GM21576 (cell line): ENCODE data around the gene OPRL1.
A peak's percentile ranks its signal among the peaks of the same experiment; 100 is the strongest.

Source experiments
- ATAC-seq: cut with Tn5 transposase; IDR thresholded peaks from one replicate; pipeline ENCODE4 v1.9.1; 2021; ENCODE audit warnings: mild to moderate bottlenecking, moderate library complexity; ENCODE audit not compliant: unreplicated experiment

OPRL1 gene

GRCh38 chr20:64101731-64102621 lies 22.1 kb downstream of the OPRL1 start:
- ATAC-seq = peak; percentile 49

DNA sequence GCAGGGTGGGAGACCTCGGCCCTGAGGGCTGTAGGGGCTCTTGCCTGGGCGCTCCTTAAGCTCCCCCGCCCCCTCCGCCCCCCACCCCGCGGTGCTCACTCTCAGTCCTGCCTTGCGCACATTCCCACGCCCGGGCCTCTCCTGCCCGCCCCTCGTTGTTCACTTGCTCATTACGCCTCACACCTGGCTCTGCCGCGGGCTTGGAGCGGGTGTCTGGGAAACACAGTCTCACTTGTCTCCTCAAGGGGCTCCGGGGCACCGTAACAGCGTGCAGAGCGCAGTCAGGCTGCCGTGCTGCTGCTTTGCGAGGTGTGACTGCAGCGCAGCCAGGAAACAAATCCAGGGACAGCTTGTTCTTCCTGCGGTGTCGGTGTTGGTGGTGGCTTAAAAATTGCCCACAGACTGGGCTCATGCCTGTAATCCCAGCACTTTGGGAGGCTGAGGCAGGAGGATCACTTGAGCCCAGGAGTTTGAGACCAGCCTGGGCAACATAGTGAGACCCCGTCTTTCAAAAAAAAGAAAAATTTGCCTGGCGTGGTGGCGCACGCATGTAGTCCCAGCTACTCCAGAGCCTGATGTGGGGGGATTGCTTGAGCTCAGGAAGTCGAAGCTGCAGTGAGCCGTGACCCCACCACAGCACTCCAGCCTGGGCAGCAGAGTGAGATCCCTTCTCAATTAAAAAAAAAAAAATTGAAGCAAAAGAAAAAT lies 22.9 kb downstream of the OPRL1 start:
- ATAC-seq = no peak

DNA sequence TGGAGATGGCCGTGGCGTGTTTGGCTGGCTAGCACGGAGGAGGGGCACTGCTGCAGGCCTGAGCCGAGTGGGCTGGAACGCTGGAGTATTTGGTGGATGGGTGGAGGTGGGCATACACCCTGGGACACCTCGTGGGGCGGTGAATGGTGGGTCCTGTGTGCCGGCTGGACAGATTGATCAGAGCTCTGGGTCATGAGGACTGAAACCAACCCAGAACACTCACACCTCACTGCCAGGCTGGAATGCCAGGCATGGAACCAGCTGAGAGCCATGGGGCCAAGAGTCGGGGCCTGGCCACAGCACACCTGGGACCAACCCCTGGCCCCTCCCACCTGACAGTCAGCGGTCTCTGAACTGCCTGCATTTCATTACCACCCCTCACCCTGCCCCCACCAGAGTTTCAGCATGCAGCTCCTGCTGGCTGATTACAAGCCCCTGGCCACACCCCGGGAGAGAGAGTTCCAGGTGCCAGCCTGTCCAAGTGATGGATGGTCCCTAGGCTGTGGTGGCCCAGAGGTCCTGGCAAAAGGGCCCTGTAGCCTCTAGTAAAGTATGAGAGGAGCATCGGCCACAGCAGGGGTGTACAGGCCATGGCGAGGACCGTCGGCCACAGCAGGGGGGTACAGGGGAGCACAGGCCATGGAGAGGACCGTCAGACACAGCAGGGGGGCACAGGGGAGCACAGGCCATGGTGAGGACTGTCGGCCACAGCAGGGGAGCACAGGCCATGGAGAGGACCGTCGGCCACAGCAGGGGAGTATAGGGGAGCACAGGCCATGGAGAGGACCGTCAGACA lies 24.2 kb downstream of the OPRL1 start:
- ATAC-seq = no peak

DNA sequence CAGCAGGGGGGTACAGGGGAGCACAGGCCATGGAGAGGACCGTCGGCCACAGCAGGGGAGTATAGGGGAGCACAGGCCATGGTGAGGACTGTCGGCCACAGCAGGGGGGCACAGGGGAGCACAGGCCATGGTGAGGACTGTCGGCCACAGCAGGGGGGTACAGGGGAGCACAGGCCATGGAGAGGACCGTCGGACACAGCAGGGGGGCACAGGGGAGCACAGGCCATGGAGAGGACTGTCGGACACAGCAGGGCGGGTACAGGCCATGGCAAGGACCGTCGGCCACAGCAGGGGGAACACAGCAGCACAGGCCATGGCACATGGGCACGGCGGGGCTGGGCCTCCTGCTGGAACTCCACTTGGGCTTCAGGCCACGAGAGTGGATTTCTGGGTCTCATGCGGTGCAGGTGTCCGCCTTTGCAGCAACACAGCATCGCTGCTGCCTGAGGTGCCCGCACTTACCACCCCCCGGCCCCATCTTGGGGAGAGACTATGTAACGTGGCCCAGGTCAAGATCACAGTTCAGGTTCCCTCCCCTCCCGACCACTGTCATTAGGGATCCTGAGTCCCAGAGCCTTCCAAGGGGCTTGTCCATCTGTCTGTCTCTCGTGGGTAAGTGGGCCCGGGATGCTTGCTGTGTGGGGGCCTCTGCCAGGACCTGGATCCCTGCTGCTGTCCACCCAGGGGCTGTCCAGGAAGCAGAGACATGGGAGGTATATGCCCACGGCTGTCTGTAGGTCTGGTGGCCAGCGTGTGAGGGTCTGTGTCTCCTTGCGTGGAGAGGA lies 25.0 kb downstream of the OPRL1 start:
- no peak for ATAC-seq

DNA sequence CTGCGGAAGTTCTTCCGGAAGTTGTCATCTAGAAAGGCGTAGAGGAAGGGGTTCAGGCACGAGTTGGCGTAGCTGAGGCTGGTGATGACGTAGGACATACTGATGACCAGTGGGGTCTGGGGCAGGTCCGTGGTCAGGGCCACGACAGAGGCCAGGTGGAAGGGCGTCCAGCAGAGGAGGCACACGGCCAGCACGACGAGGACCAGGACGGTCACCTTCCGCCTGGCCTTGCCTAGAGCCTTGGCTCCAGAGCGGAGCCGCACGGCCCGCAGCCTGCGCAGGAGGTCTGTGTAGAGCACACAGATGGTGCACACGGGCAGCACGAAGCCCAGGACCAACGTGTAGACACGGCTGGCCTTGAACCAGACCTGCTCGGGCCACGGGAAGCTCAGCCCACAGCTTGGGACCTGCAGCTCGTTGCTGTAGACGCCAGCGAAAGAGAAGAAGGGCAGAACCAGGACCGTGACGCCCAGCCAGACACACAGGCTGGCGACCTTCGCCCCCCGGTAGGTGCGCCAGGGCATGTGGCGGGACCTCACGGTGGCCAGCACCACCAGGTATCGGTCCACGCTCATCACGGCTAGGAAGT lies 26.1 kb downstream of the OPRL1 start:
- no peak for ATAC-seq

- ATAC-seq = no peak
These were observed 26.6 kb downstream of the OPRL1 start for GRCh38 chr20:64106435-64106961.

- ATAC-seq = no peak
These were observed 27.3 kb downstream of the OPRL1 start, which contains the start of gene NPBWR2 for GRCh38 chr20:64106981-64107735. Gene NPBWR2, minus strand, starts transcription at chr20:64107565. Its CDS starts 734 bp downstream, at chr20:64106831.

GRCh38 chr20:64107736-64108457 lies 28.0 kb downstream of the OPRL1 start:
- no peak for ATAC-seq

DNA sequence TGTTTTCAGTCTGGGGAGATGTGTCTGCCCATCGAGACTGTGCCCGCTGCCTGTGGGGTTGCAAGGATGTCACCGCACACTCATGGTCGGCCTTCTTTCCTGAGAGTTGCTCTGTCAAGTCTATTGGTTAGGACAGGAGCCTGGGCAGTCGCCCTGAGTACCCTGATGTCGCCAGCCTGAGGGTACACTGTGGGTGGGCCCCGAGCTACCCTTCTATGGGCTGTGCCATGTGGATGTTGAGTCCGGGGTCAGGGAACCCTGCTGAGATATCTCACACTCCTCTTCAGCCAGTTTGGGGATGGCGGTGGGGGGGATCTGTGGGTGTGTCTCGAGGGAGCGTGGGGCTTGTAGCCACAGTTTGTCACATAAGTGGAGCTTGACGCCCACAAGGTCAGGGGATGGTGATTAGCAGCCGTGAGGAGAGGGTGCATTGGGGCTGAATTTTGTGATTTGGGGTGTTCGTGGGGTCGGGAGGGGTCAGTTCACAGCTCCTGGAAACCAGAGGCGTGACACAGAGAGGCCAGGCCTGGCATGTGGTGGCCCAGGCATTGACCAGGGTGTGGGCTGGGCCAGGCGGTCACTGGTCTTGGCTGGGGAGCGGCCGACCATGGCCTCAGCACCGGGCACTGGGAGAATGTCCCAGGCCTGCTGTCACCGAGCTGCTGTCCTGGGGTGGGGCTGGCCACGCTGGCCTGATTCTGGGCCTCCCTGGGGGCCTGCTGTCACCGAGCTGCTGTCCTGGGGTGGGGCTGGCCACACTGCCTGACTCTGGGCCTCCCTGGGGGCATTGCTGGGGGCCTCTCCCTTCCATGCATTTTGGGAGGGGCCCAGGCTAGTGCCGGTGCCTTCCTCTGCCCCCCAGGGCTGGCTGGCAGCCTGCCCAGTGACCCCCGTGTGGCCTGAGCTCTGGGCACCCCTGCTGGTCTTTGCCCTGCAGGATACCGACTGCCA lies 29.1 kb downstream of the OPRL1 start:
- no peak for ATAC-seq

DNA sequence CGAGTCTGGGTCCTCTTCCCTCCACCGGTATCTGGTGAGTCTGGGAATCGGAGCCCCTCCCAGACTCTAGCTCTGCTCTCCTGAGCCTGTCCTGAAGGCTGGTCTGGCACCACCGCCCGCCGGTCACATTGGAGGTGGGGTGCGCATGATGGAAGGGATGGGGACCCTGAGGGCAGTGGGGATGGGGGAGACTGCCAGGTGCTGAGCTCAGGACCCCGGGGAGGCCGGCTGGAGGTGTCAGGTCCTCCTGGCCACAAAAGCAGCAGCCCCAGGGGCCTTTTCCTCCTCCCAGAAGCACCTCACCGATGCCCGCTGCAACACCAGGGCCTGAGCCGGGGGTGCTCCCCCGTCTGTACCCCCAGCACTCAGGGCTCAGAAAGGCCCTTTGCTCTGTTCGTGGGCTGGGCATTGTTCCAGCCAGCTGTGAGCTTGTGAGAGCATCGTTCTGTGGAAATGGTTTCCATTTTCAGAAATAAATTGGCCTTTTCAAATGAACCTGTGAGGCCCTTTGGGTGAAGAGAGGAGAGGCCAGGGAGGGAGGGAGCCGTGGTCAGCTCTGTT lies 30.0 kb downstream of the OPRL1 start:
- ATAC-seq = no peak

GRCh38 chr20:64110411-64111068 lies 30.7 kb downstream of the OPRL1 start:
- no peak for ATAC-seq

DNA sequence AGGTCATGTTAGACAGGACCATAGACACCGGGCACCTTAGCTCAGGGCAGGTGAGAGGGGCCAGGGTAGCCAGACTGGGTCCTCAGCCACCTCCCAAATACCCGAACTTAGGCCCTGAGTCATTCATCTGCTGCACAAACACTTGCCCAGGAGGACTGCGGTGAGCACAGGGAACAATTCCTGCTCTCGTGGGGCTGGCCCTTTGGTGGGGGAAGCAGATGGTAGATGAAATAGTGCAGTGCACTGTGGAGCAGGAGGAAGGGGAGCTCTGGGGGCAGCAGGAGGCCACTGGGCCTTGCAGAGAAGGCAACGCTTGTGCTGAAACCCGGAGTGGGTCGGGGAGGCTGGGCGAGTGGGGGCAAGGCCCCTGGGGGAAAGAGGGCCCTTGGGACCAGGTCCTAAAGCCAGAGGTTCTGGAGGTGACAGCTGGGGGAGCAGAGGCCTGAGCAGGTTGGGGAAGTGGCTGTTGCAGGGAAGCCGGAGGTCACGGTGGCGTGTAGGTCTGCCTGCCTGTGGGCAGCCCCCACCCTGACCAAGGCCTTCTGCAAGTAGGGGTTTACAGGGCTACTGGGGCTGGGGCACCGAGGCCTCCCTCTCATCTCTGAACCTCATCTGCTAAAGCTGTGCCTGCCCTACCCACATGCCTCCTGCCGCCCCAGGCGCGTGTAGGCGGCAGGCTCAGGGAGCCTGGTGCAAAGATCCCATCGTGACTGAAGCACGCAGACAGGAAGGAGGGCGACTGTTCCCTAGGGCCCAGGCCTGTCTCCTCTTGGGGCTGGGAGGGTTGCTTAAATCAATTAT lies 32.2 kb downstream of the OPRL1 start:
- ATAC-seq = no peak

- ATAC-seq = no peak
These were observed 33.0 kb downstream of the OPRL1 start for GRCh38 chr20:64112691-64113443.

GRCh38 chr20:64113444-64113775 lies 33.5 kb downstream of the OPRL1 start:
- no peak for ATAC-seq

- ATAC-seq = no peak
These were observed 34.0 kb downstream of the OPRL1 start for GRCh38 chr20:64113796-64114355.
